Adipose tissue (tissue), 3 donors: ENCODE results near the gene BIRC7. TPM values are rescaled to one million over a fixed set of nuclear protein-coding genes. Genes with fewer than 3 reads are reported as not detected.

Source experiments
- H3K27ac ChIP-seq: one replicate; pipeline ENCODE4 v1.5.1; 2013; ENCODE audit warnings: low read depth, low read length
- WGBS, 3 donors: extraction: QIAGEN DNeasy Blood & Tissue Kit; methylation state at CpG; one replicate each; pipeline ENCODE4 v1.1.7; 2013; 5-methylcytosine and 5-hydroxymethylcytosine counted together
- polyA plus RNA-seq, 3 donors: library from polyadenylated mRNA; stranded (reverse); fragments of 200-250 nt; gene quantifications; one replicate each; pipeline ENCODE4 v1.2.3, GENCODE V29; 2013
- donor health status: healthy with polysubstance abuse.
- donor health status: Bipolar disorder and iron deficiency.
- donor health status: healthy.

BIRC7 gene
- polyA plus RNA-seq, 3 donors: not detected

DNA sequence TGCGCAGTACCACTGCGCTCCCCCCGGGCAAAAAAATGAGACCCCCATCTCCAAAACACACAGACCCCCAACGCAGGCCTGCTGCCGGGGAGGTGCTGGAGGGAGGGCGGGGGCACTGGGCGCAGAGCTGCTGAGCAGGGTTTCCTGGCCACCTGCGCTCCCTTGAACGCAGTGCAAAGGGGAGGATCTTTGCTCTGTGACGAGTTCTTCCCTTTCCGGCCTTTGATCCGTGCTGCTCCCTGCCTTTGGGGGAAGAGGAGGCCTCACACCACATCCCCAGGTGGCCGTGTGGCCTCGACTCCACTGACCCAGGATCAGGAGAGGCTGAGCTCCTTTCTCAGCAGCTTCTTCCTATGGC is 48.4 kb downstream of the BIRC7 start:
- H3K27ac ChIP-seq: no peak overlapping the region
- 71 to 83% (median 76%) methylated on average over 13 to 14 of the region's 14 CpGs for WGBS, 3 donors

DNA sequence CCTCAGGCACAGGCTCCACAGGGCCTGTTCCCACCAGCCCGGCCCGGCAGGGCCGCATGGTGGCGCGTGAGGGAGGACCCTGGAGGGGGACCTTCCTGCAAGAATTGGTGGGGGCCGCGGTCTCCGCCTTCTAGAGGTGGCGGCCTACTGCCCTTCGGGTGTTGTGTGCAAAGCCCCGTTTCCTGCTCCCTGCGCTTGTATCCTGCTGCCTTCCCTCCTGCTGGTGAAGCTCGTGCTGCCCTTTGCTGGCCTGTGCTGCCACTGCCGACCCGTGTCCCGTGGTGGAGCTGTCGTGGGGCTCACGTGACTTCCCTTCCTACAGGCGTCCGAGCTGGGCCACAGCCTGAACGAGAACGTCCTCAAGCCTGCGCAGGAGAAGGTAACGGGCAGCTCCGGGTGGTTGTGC is 48.8 kb downstream of the BIRC7 start:
- H3K27ac ChIP-seq: no peak overlapping the region

DNA sequence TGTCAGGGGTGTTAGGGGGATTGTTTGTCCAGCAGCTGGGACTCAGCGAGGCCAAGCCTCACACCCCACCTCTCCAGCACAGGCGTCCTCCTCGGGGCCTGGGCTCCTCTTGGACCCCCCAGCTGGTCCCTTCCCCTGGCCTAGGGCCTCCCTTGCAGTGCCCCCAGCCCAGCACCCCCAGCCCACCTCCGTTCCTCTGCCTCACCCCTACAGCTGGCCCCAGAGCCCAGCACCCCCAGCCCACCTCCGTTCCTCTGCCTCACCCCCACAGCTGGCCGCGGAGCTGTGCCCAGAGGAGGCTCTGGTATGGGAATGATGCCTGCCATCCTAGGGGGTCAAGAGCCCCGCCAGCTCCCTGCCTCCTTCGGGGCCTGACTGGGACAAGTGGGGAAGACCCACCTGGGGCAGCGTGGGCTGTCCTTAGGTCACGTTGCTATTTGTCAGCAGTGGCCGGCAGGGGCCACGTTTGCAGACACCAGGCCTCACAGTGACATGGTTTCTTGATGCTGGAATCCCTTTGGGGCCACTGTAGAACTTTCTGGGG is 49.3 kb downstream of the BIRC7 start:
- WGBS, 3 donors: 80 to 90% (median 83%) methylated on average over 12 to 13 of the region's 13 CpGs
- no peak overlapping the region for H3K27ac ChIP-seq

More for the DNA sequence above, 48.8 kb downstream of the BIRC7 start:
- 74 to 87% (median 82%) methylated on average over 23 to 25 of the region's 25 CpGs for WGBS, 3 donors

DNA sequence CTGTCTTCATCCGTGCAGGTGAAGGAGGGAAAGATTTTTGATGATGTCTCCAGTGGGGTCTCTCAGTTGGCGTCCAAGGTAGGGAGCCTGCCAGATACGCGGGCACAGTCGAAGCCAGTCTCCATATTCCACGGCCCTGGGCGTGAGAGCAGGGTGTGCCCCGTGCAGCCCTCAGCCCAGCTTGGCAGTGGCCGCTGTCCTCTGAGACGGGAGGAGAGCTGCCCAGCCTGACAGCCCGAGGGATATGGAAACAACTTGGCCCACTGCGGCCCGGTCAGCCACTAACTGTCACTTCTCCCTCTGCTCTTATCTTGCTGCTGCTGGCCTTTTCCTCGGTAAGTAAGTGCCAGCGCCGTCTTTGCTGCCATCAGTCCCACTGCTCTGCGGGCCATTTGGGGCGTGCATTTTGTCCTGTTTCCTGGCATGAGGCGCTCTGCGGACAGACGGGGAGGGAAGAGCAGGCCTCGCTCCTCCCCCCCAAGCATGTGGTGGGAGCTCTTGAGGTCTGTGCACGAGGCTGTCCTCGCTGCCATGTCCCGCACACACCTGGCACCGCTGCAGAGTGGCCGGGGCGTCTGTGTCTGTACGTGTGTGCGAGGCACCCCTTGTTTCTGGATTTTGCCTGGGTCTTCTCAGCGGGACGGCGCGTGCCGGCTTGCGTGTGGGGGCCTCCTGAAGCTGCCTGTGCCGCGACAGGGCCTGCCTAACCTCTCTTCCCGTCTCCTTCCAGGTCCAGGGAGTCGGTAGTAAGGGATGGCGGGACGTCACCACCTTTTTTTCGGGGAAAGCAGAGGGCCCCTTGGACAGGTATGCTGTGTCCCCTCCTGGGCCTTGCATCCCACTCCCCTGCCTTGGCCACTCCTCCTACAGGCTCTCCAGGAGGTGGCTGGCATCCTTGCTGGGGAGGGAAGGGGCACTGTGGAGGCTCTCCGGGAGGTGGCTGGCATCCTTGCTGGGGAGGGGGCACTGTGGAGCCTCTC is 50.2 kb downstream of the BIRC7 start:
- no peak overlapping the region for H3K27ac ChIP-seq
- WGBS, 3 donors: 91 to 95% (median 93%) methylated on average over 44 of the region's 44 CpGs

DNA sequence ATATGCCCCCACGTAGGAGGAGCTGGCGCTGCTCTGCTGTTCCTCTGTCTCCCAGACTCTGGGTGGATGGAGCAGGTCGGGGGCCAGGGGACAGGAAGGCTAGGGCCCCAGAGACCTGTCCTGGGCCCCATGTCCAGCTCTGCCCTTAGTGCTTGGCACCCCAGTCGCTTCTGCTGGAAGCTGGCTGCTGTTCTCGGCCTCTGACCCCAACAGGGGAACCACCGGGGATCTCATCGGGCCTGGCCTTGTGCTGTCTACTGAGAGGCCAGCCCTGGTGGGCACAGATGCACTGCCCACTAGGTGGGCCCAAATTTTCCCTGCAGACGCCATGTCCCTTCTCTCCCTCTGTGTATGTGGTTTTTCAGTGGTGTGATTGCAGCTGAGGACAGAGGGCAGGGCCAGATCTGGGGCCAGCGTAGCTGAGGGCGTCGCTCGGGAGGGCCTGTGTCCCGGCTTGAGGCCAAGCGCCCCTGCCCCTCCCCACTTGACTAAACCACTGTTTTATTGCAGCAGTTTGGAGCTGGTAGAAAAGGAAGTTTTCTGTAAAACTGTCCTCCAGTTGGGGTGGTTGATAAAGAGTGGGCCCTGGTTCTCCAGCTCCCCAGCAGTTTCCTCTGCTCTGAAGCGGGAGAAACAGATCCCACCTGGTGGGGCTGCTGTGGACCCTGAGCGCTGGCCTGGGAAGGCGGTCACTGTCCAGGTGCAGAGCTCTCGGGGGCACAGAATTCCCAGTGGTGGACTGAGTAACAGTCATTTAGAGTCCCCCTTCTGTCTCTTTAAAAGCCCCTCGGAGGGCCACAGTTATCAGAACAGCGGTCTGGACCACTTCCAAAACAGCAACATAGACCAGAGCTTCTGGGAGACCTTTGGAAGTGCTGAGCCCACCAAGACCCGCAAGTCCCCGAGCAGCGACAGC is 51.3 kb downstream of the BIRC7 start:
- 81 to 90% (median 82%) methylated on average over 23 of the region's 23 CpGs for WGBS, 3 donors
- no peak overlapping the region for H3K27ac ChIP-seq

DNA sequence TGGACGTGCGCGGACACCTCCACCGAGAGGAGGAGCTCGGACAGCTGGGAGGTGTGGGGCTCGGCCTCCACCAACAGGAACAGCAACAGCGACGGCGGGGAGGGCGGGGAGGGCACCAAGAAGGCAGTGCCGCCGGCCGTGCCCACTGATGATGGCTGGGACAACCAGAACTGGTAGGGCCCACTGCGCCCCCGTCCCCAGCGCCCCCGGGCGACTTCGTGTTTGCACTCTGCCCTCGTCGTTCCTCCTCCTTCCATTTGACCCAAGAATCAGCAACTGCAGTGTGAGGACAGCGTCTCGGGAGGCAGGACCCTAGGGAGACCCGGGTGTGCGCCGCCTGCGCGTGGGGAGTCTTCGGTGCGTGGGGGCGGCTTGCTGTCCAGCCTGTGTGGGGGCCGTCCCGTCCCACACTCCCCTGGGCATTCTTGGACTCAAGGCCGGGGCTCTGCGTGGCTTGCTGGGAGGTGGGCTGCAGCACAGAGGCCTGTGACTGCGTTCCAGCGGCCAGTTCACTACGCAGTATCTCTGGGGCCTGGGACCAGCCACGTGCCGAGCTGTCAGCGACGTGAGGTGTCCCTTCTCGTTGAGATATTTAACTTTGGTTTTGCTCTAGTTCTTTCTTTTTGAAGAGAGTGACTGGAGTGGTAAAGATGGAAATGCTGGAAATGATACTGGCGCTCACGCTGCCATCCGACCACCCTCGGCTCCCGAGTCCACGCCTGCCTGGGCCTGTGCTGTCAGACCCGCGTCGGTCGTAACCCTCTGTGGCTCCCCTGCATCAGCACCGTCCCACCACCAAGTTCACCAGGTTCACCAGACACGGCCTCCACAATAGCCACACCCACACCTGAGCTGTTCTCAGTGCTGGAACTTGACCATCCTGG is 52.2 kb downstream of the BIRC7 start:
- H3K27ac ChIP-seq: no peak overlapping the region
- WGBS, 3 donors: 88 to 90% (median 89%) methylated on average over 55 of the region's 55 CpGs

DNA sequence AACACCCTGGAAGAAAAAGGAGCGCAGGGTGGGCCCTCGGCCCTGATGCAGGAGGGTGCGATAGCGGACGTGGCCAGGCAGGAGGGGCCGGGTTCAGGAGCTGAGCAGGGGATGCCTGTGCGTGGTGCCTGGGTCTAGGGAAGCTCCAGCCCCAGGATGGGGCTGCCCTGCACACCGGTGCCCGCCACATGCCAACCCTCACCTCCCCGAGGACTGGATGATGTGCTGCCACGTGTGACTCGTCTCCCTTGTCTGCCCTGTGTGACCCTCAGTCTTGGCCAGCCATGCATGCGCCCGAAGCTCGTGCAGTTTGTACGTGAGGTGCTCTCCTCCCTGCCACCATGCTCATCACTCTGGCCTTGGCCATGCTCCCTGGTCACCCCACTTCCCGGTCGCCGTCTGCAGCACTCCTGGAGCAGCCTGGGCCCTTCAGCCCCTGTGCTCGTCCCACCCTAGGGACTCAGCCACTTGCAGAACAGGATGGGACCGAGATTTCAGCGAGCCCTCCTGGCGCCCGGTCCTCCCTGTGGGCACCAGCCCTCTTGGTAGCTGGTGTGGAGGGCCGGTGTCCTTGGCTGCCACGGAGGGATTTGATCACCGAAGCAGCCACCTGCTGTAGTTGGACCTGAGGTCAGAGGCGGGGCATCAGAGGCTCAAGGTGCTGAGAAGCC is 53.0 kb downstream of the BIRC7 start:
- 73 to 93% (median 90%) methylated on average over 28 of the region's 28 CpGs for WGBS, 3 donors
- no peak overlapping the region for H3K27ac ChIP-seq

DNA sequence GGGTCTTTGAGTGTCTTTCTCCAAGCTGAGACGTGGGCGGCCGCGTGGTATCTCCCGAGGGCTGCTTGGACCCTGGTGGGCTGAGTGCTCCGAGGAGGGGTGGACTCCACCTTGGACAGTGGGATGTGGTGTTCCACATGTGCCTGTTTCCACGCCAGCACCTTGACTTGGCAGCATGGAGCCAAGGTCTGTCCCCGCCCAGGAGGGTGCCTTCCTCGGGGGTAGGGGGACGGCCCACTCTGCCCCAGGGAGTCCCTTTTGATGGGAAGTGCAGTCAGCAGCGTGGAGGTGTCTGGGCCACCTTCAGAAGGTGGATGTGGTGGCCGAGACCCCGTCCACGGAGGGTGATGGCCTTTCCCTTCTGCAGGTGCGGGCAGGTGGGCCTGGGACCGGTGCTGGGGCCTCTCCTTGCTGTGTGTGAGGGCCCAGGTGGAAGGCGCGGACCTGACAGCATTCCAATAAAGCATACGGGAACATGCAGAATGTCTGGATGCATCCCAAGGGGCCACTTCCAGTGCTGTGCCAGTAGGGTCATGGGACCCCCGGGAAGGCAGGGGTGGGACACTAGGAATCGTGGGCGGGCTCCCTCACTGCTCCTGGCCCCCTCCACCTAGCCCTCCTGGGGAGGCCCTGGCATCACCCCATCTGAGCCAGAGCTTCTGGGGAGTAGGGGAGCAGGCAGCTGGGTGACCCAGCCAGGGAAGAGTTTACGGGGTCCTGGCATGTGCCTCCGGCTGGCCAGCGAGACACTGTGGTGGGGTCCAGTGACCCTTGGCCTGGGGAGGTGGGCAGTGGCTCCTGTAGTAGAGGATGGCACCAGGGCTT is 53.8 kb downstream of the BIRC7 start:
- WGBS, 3 donors: 79 to 87% (median 86%) methylated on average over 20 to 25 of the region's 25 CpGs
- H3K27ac ChIP-seq: no peak overlapping the region

Other genes with a start within 250 kb of the BIRC7 start
- not detected for gene BHLHE23, start 228.9 kb upstream of the BIRC7 start, polyA plus RNA-seq
- 10 to 100 TPM; 10.6 to 21.3 (median 16.8) TPM for gene YTHDF1, start 19.8 kb upstream of the BIRC7 start, polyA plus RNA-seq
- under 1 TPM in 1 of 3 donors, not detected in 2; 0.12 TPM for gene NKAIN4, start 18.6 kb downstream of the BIRC7 start, polyA plus RNA-seq
- gene ARFGAP1, start 36.9 kb downstream of the BIRC7 start, polyA plus RNA-seq: 10 to 100 TPM; 41.9 to 55.0 (median 50.8) TPM
- not detected for gene COL20A1, start 57.3 kb downstream of the BIRC7 start, polyA plus RNA-seq
- gene CHRNA4, start 125.4 kb downstream of the BIRC7 start, polyA plus RNA-seq: not detected
- 1 to 10 TPM in 1 of 3 donors, under 1 TPM in 1, not detected in 1; 0.10 to 1.6 TPM for gene KCNQ2, start 236.8 kb downstream of the BIRC7 start, polyA plus RNA-seq